Measurements from ENCODE around the gene DAPK2.
A peak's percentile ranks its signal among the peaks of the same experiment; 100 is the strongest.

The DAPK2 gene

GRCh38 chr15:64013179-64014062 lies 32.9 kb downstream of the DAPK2 start:
- DNase-seq (ENCODE audit: low read depth): peak; percentile 48
- no peak overlapping the region for H3K4me3 ChIP-seq (ENCODE audit: low read depth, low read length)
- no peak for TF ChIP-seq CTCF (conservative IDR thresholded peaks at IDR 0.05; ENCODE audit: low read depth, low read length)

- no peak overlapping the region for H3K4me3 ChIP-seq (ENCODE audit: low read depth, low read length)
- no peak for TF ChIP-seq CTCF (conservative IDR thresholded peaks at IDR 0.05; ENCODE audit: low read depth, low read length)
- DNase-seq (ENCODE audit: low read depth): peak; percentile 20
These were observed 34.5 kb downstream of the DAPK2 start for GRCh38 chr15:64011736-64012135.

- H3K4me3 ChIP-seq (ENCODE audit: low read depth, low read length): no peak overlapping the region
- no peak for TF ChIP-seq CTCF (conservative IDR thresholded peaks at IDR 0.05; ENCODE audit: low read depth, low read length)
- peak; percentile 94 for DNase-seq (ENCODE audit: low read depth)
These were observed 35.6 kb downstream of the DAPK2 start for GRCh38 chr15:64010719-64011118.

- peak; percentile 19 for DNase-seq (ENCODE audit: low read depth)
- TF ChIP-seq CTCF (conservative IDR thresholded peaks at IDR 0.05; ENCODE audit: low read depth, low read length): no peak
- no peak overlapping the region for H3K4me3 ChIP-seq (ENCODE audit: low read depth, low read length)
These were observed 36.5 kb downstream of the DAPK2 start for GRCh38 chr15:64009798-64010261.

- peak; percentile 66 for DNase-seq (ENCODE audit: low read depth)
- no peak overlapping the region for H3K4me3 ChIP-seq (ENCODE audit: low read depth, low read length)
- TF ChIP-seq CTCF (conservative IDR thresholded peaks at IDR 0.05; ENCODE audit: low read depth, low read length): no peak
These were observed 37.0 kb downstream of the DAPK2 start for GRCh38 chr15:64009241-64009640.

- DNase-seq (ENCODE audit: low read depth): no peak
These were observed 38.1 kb downstream of the DAPK2 start for GRCh38 chr15:64008177-64008576.

More at GRCh38 chr15:64008177-64008576, 38.1 kb downstream of the DAPK2 start:
- TF ChIP-seq CTCF (conservative IDR thresholded peaks at IDR 0.05; ENCODE audit: low read depth, low read length): no peak
- no peak overlapping the region for H3K4me3 ChIP-seq (ENCODE audit: low read depth, low read length)
